Activated CD8-positive, alpha-beta memory T cell treated with anti-CD3 and anti-CD28 coated beads, Interleukin-2, amount 50 U/mL, for 48 hours (primary cell): Measurements from ENCODE around the gene MMADHC.
"Not testable (repeated sequence)": the region's sequence is repeated elsewhere in the genome, so short reads cannot be mapped to it uniquely, and the experiment has no call there.

ENCODE experiments used
- DNase-seq: peaks from one replicate; pipeline ENCODE4 v3.0.0-alpha.2; 2020

Gene MMADHC

GRCh38 chr2:149594411-149594810 lies 6.8 kb upstream of the MMADHC start:
- no peak for DNase-seq

- DNase-seq: no peak
These were observed 444 bp upstream of the MMADHC start for GRCh38 chr2:149587950-149588487.

- no peak for DNase-seq
These were observed 716 bp downstream of the MMADHC start for GRCh38 chr2:149586898-149587219.

GRCh38 chr2:149586063-149586462 lies 1.5 kb downstream of the MMADHC start:
- DNase-seq: no peak

- DNase-seq: no peak
These were observed 2.2 kb downstream of the MMADHC start for GRCh38 chr2:149585166-149585885.

GRCh38 chr2:149579972-149580882 lies 7.3 kb downstream of the MMADHC start:
- DNase-seq: no peak

- DNase-seq: no peak
These were observed 10.3 kb downstream of the MMADHC start for GRCh38 chr2:149577269-149577668.

- no peak for DNase-seq
These were observed 11.8 kb downstream of the MMADHC start for GRCh38 chr2:149575752-149576151.

GRCh38 chr2:149575277-149575676 lies 12.3 kb downstream of the MMADHC start:
- DNase-seq: no peak

GRCh38 chr2:149573760-149574159 lies 13.8 kb downstream of the MMADHC start:
- no peak for DNase-seq

GRCh38 chr2:149572102-149572953 lies 15.2 kb downstream of the MMADHC start:
- DNase-seq: no peak

GRCh38 chr2:149568138-149568537 lies 19.4 kb downstream of the MMADHC start:
- no peak for DNase-seq

- no peak for DNase-seq
These were observed 20.9 kb downstream of the MMADHC start for GRCh38 chr2:149566652-149567051.

GRCh38 chr2:149565625-149566024 lies 21.9 kb downstream of the MMADHC start:
- not testable (repeated sequence) for DNase-seq

- DNase-seq: no peak
These were observed 22.6 kb downstream of the MMADHC start for GRCh38 chr2:149564983-149565382.

- DNase-seq: no peak
These were observed 23.5 kb downstream of the MMADHC start for GRCh38 chr2:149564097-149564496.

GRCh38 chr2:149562324-149562723 lies 25.3 kb downstream of the MMADHC start:
- DNase-seq: no peak

GRCh38 chr2:149561309-149561926 lies 26.2 kb downstream of the MMADHC start:
- no peak for DNase-seq

GRCh38 chr2:149559341-149560068 lies 28.1 kb downstream of the MMADHC start:
- DNase-seq: no peak

- no peak for DNase-seq
These were observed 31.1 kb downstream of the MMADHC start for GRCh38 chr2:149556452-149556851.

- no peak for DNase-seq
These were observed 34.7 kb downstream of the MMADHC start for GRCh38 chr2:149552830-149553229.

GRCh38 chr2:149552226-149552625 lies 35.3 kb downstream of the MMADHC start:
- DNase-seq: no peak
